ENCODE data around the gene DPCD. TPM values are rescaled to one million over a fixed set of nuclear protein-coding genes. Genes with fewer than 3 reads are reported as not detected.

Gene DPCD
- total and polyA plus RNA-seq, 11 donors: 16.3 to 42.9 (median 23.8) TPM

DNA sequence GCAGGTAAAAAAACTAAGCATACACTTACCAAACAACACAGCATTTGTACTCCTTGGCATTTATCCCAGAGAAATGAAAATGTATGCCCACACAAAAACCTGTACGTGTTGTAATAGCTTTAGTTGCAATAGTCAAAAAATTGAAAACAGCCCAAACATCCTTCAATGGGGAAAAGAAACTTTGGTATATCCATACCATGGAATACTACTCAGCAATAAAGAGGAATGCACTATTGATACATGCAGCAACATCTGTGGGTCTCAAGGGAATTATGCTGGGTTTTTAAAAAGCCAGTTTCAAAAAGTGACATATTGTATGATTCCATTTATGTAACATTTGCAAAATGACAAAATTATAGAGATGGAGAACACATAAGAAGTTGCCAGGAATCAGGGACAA is 35.4 kb downstream of the DPCD start:
- TF ChIP-seq, protein P1, sequence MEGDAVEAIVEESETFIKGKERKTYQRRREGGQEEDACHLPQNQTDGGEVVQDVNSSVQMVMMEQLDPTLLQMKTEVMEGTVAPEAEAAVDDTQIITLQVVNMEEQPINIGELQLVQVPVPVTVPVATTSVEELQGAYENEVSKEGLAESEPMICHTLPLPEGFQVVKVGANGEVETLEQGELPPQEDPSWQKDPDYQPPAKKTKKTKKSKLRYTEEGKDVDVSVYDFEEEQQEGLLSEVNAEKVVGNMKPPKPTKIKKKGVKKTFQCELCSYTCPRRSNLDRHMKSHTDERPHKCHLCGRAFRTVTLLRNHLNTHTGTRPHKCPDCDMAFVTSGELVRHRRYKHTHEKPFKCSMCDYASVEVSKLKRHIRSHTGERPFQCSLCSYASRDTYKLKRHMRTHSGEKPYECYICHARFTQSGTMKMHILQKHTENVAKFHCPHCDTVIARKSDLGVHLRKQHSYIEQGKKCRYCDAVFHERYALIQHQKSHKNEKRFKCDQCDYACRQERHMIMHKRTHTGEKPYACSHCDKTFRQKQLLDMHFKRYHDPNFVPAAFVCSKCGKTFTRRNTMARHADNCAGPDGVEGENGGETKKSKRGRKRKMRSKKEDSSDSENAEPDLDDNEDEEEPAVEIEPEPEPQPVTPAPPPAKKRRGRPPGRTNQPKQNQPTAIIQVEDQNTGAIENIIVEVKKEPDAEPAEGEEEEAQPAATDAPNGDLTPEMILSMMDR (IDR thresholded peaks at IDR 0.05): no peak
- no peak for TF ChIP-seq POLR2A (IDR thresholded peaks at IDR 0.05)
- no peak overlapping the region for H3K27ac ChIP-seq
- WGBS, 4 donors: 84 to 95% (median 91%) methylated on average over 1 of the region's 1 CpG
- DNase-seq (no peak), ATAC-seq (no peak)
- H3K27me3 ChIP-seq: no peaks in the 10 kb centered on the region
- peaks cover 0 to 3% (median 0%) of the 10 kb centered on the region in 12 donors for H3K9me3 ChIP-seq
- H3K4me1 ChIP-seq: peaks cover 0 to 21% (median 0%) of the 10 kb centered on the region in 12 donors
- no peak overlapping the region for H3K4me3 ChIP-seq
- intact Hi-C loops (cut with DNase I): no loop called here
- H3K36me3 ChIP-seq: peaks cover 0 to 68% (median 45%) of the 10 kb centered on the region in 9 donors

- intact Hi-C loops (cut with DNase I): no loop called here
- TF ChIP-seq, protein P1 (IDR thresholded peaks at IDR 0.05): no peak
- no peak for TF ChIP-seq POLR2A (IDR thresholded peaks at IDR 0.05)
- H3K27me3 ChIP-seq: no peaks in the 10 kb centered on the region
- WGBS, 4 donors: 54 to 69% (median 62%) methylated on average over 2 to 4 of the region's 4 CpGs
- H3K36me3 ChIP-seq: peaks cover 0 to 59% (median 45%) of the 10 kb centered on the region in 9 donors
- H3K4me1 ChIP-seq: peaks cover 0 to 23% (median 1%) of the 10 kb centered on the region in 12 donors
- ATAC-seq: peak in 1 of 4 donors; percentile 27
- H3K4me3 ChIP-seq: no peak overlapping the region
- DNase-seq: no peak
- no peak overlapping the region for H3K27ac ChIP-seq
- peaks cover 0 to 3% (median 0%) of the 10 kb centered on the region in 12 donors for H3K9me3 ChIP-seq
Measured at GRCh38 chr10:101624526-101625102, 36.5 kb downstream of the DPCD start.

DNA sequence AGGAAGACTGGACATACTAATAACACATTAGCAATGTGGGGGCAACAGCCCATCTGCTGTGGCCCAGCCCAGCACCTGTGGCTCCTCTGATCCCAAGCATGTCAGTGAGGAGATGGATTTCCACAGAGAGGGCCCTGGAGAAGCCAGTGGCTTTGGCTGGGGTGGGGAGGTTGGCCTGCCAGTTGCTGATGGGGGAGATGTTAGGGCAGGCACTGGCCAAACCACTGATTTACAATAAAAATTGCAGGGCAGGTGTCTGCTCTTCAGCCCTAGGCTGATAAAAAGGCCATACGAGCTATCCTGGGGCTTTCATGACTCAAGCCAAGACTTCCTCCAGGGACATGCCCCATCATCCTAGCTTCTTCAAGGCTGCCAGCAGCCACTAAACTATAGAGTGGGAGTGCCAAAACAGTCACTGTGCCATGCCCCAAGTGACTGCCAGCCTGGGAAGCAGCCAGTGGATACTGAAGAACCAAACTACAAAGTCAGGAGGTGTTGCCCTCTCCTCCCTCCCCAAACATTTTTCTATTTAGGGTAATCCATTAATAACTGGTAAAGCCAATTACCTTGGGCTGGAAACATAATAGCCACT is 37.8 kb downstream of the DPCD start:
- peaks cover 0 to 3% (median 0%) of the 10 kb centered on the region in 12 donors for H3K9me3 ChIP-seq
- no peak overlapping the region for H3K4me3 ChIP-seq
- H3K27ac ChIP-seq: no peak overlapping the region
- H3K27me3 ChIP-seq: no peaks in the 10 kb centered on the region
- DNase-seq: peak in 2 of 5 donors; percentile 32 to 53
- intact Hi-C loops (cut with DNase I): no loop called here
- peaks cover 0 to 53% (median 37%) of the 10 kb centered on the region in 9 donors for H3K36me3 ChIP-seq
- WGBS, 4 donors: 25 to 39% (median 28%) methylated on average over 1 of the region's 1 CpG
- H3K4me1 ChIP-seq: peaks cover 0 to 31% (median 3%) of the 10 kb centered on the region in 12 donors
- TF ChIP-seq, protein P1 (IDR thresholded peaks at IDR 0.05): no peak
- no peak for TF ChIP-seq POLR2A (IDR thresholded peaks at IDR 0.05)
- ATAC-seq: peak in 3 of 4 donors; percentile 40 to 67 (median 63)

GRCh38 chr10:101629837-101630632 is 41.9 kb downstream of the DPCD start:
- Histone ChIP-seq H3K9me3 (no peaks in the 10 kb centered on the region), H3K4me3 (no peak overlapping the region), H3K36me3 (peaks cover 0 to 30% (median 13%) of the 10 kb centered on the region in 9 donors), H3K27ac (no peak overlapping the region), H3K4me1 (peaks cover 0 to 30% (median 3%) of the 10 kb centered on the region in 12 donors), H3K27me3 (no peaks in the 10 kb centered on the region)
- ATAC-seq (peak; percentile 84 to 91 (median 84)), DNase-seq (peak in 1 of 5 donors; percentile 55)
- TF ChIP-seq, protein P1 (IDR thresholded peaks at IDR 0.05): no peak
- TF ChIP-seq POLR2A (IDR thresholded peaks at IDR 0.05): no peak
- WGBS, 4 donors: 74 to 90% (median 80%) methylated on average over 13 of the region's 13 CpGs
- intact Hi-C loops (cut with DNase I): no loop called here
